ENCODE results near the gene SCAPER.
"Not testable (repeated sequence)": the region's sequence is repeated elsewhere in the genome, so short reads cannot be mapped to it uniquely, and the experiment has no call there.

SCAPER gene

GRCh38 chr15:76763554-76763953 is 141.6 kb downstream of the SCAPER start:
- no peak for DNase-seq

- DNase-seq, result no peak
Observed at GRCh38 chr15:76756381-76756780, 148.8 kb downstream of the SCAPER start.

GRCh38 chr15:76753771-76754170 is 151.4 kb downstream of the SCAPER start:
- no peak for DNase-seq

GRCh38 chr15:76753131-76753530 is 152.0 kb downstream of the SCAPER start:
- no peak for DNase-seq

- no peak for DNase-seq
Observed at GRCh38 chr15:76752549-76752948, 152.6 kb downstream of the SCAPER start.

GRCh38 chr15:76737573-76737972 is 167.6 kb downstream of the SCAPER start:
- DNase-seq, result no peak

GRCh38 chr15:76732321-76732720 is 172.8 kb downstream of the SCAPER start:
- DNase-seq, result not testable (repeated sequence)

- no peak for DNase-seq
Observed at GRCh38 chr15:76730262-76730661, 174.9 kb downstream of the SCAPER start.

GRCh38 chr15:76718863-76719262 is 186.3 kb downstream of the SCAPER start:
- DNase-seq, result no peak

GRCh38 chr15:76714950-76715349 is 190.2 kb downstream of the SCAPER start:
- DNase-seq, result no peak

- no peak for DNase-seq
Observed at GRCh38 chr15:76711351-76711827, 193.8 kb downstream of the SCAPER start.

- DNase-seq, result not testable (repeated sequence)
Observed at GRCh38 chr15:76704032-76704431, 201.1 kb downstream of the SCAPER start.

- no peak for DNase-seq
Observed at GRCh38 chr15:76696840-76697239, 208.3 kb downstream of the SCAPER start.

GRCh38 chr15:76692546-76692945 is 212.6 kb downstream of the SCAPER start:
- not testable (repeated sequence) for DNase-seq

- not testable (repeated sequence) for DNase-seq
Observed at GRCh38 chr15:76687592-76687991, 217.5 kb downstream of the SCAPER start.

GRCh38 chr15:76684002-76684401 is 221.1 kb downstream of the SCAPER start:
- DNase-seq, result no peak

GRCh38 chr15:76682833-76683232 is 222.3 kb downstream of the SCAPER start:
- DNase-seq, result no peak

- no peak for DNase-seq
Observed at GRCh38 chr15:76682259-76682658, 222.9 kb downstream of the SCAPER start.

- DNase-seq, result no peak
Observed at GRCh38 chr15:76678766-76679165, 226.4 kb downstream of the SCAPER start.

GRCh38 chr15:76674883-76675282 is 230.3 kb downstream of the SCAPER start:
- DNase-seq, result no peak

- no peak for DNase-seq
Observed at GRCh38 chr15:76669521-76670207, 235.5 kb downstream of the SCAPER start.

- DNase-seq, result no peak
Observed at GRCh38 chr15:76668900-76669299, 236.2 kb downstream of the SCAPER start.

- DNase-seq, result no peak
Observed at GRCh38 chr15:76667943-76668715, 237.0 kb downstream of the SCAPER start.

- DNase-seq, result no peak
Observed at GRCh38 chr15:76664895-76665294, 240.2 kb downstream of the SCAPER start.

All from NCI-H2171 treated with DMSO at 0.1 percent for 48 hours (cell line).